ENCODE data around the gene GP1BB.

DNA sequence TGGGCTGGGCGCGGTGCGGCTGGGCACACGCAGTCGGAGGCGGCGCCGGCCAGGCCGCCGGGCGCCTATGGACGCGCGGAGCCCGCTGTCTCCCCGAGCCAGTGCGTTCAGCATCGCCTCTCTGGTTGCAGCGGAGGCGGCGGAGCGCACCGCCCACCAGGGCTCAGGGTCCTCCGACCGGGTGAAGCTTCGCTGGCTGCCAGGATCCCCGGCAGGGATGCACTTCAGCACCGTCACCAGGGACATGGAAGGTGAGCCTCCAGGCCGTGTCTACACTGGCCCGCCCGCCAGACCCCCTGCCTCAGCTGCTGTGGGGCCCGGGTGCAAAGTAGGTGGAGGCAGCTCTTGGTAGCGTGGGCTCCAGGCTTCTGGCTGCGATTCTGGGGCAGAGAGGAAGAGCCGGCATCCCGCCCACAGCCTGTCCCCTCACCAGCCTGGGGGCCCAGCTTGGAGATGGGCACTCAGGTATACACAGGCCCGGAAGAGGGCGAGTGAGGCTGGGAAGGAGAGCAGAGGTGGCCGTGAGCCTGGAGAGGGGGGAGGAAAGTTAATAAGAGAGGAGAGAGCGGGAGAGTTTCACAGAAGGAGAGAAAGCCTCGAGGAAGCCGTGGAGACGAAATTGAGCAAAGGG, 36.2 kb downstream of the GP1BB start:
- TF ChIP-seq, protein P1, sequence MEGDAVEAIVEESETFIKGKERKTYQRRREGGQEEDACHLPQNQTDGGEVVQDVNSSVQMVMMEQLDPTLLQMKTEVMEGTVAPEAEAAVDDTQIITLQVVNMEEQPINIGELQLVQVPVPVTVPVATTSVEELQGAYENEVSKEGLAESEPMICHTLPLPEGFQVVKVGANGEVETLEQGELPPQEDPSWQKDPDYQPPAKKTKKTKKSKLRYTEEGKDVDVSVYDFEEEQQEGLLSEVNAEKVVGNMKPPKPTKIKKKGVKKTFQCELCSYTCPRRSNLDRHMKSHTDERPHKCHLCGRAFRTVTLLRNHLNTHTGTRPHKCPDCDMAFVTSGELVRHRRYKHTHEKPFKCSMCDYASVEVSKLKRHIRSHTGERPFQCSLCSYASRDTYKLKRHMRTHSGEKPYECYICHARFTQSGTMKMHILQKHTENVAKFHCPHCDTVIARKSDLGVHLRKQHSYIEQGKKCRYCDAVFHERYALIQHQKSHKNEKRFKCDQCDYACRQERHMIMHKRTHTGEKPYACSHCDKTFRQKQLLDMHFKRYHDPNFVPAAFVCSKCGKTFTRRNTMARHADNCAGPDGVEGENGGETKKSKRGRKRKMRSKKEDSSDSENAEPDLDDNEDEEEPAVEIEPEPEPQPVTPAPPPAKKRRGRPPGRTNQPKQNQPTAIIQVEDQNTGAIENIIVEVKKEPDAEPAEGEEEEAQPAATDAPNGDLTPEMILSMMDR (IDR thresholded peaks at IDR 0.05), result no peak
- no peak for TF ChIP-seq POLR2A (IDR thresholded peaks at IDR 0.05)
